Liver (tissue), 3 donors: Measurements from ENCODE around the gene MBD6.

Source experiments
- CTCF ChIP-seq: fragments of 150-350 bp; IDR thresholded peaks from 2 replicates; pipeline ENCODE4 v1.5.1; 2017; ENCODE audit warnings: improper control_type of control experiment, low read depth, low read length; ENCODE audit not compliant: missing input control
- REST ChIP-seq: IDR thresholded peaks from 2 replicates; pipeline ENCODE4 v1.6.1; 2016; ENCODE audit warnings: antibody characterized with exemption, mild to moderate bottlenecking
- SP1 ChIP-seq: IDR thresholded peaks from 2 replicates; pipeline ENCODE4 v1.6.1; 2018; ENCODE audit warnings: antibody characterized with exemption, mild to moderate bottlenecking
- donor health status: healthy.
- donor health status: healthy.

GRCh38 chr12:57545809-57546437 lies 23.3 kb downstream of the MBD6 start:
- TF ChIP-seq CTCF (no peak), SP1 (no peak), REST (no peak)
